Cardiac septum (tissue), 1 donor: ENCODE measurements around the gene C1orf122. TPM values are rescaled to one million over a fixed set of nuclear protein-coding genes. Genes with fewer than 3 reads are reported as not detected.

Source experiments
- DNase-seq: peaks from one replicate; pipeline ENCODE4 v3.0.0-alpha.2; 2020; ENCODE audit warnings: low spot score
- intact Hi-C: fragments of 100-400 bp; cut with DNase I; formaldehyde crosslinking; loops from one replicate; pipeline ENCODE4 v1.14.0; 2022
- total RNA-seq: library from RNA; stranded (reverse); fragmentation: NEBNext Ultra II Directional; extraction: Animal tissue kit (Norgen Biotek cat#: 25700); gene quantifications from one replicate; pipeline ENCODE4 v1.2.1, GENCODE V29; 2021
- donor health status: DM: no; HTN: no; CAD: no.

C1orf122 gene
- total RNA-seq, 1 donor from 2014 or later, result 52.1 TPM

- intact Hi-C loops, result no loop called here
- no peak for DNase-seq
Observed at GRCh38 chr1:37836788-37837187, 29.2 kb downstream of the C1orf122 start.

GRCh38 chr1:37839676-37840075, 32.1 kb downstream of the C1orf122 start:
- intact Hi-C loops, result no loop called here

GRCh38 chr1:37840711-37841110, 33.1 kb downstream of the C1orf122 start:
- no peak for DNase-seq
- intact Hi-C loops, result no loop called here

More at GRCh38 chr1:37839676-37840075, 32.1 kb downstream of the C1orf122 start:
- DNase-seq, result no peak

GRCh38 chr1:37841652-37842051, 34.1 kb downstream of the C1orf122 start:
- intact Hi-C loops, result no loop called here
- no peak for DNase-seq

- no peak for DNase-seq
- intact Hi-C loops, result no loop called here
Observed at GRCh38 chr1:37844536-37844935, 36.9 kb downstream of the C1orf122 start.

GRCh38 chr1:37845049-37845646, 37.6 kb downstream of the C1orf122 start:
- DNase-seq, result no peak
- intact Hi-C loops, result no loop called here

- DNase-seq, result no peak
- intact Hi-C loops, result no loop called here
Observed at GRCh38 chr1:37845786-37846185, 38.2 kb downstream of the C1orf122 start.

GRCh38 chr1:37846647-37847339, 39.2 kb downstream of the C1orf122 start:
- intact Hi-C loops, result no loop called here
- DNase-seq, result no peak

GRCh38 chr1:37849480-37849879, 41.9 kb downstream of the C1orf122 start:
- intact Hi-C loops, result no loop called here
- DNase-seq, result no peak

- no peak for DNase-seq
- intact Hi-C loops, result no loop called here
Observed at GRCh38 chr1:37850352-37850955, 42.9 kb downstream of the C1orf122 start.

- DNase-seq, result no peak
- intact Hi-C loops, result no loop called here
Observed at GRCh38 chr1:37851262-37851661, 43.7 kb downstream of the C1orf122 start.

GRCh38 chr1:37851782-37852210, 44.2 kb downstream of the C1orf122 start:
- no peak for DNase-seq
- intact Hi-C loops, result no loop called here

GRCh38 chr1:37853157-37853556, 45.6 kb downstream of the C1orf122 start:
- intact Hi-C loops, result no loop called here

GRCh38 chr1:37854406-37854805, 46.8 kb downstream of the C1orf122 start:
- intact Hi-C loops, result no loop called here
- DNase-seq, result no peak

More at GRCh38 chr1:37853157-37853556, 45.6 kb downstream of the C1orf122 start:
- DNase-seq, result no peak

Other genes starting within 250 kb of the C1orf122 start
- 24.1 TPM for gene GNL2, start 211.9 kb upstream of the C1orf122 start, total RNA-seq
- not detected for gene RSPO1, start 172.9 kb upstream of the C1orf122 start, total RNA-seq
- gene CDCA8, start 115.3 kb upstream of the C1orf122 start, total RNA-seq, result 0.27 TPM
- not detected for gene EPHA10, start 42.7 kb upstream of the C1orf122 start, total RNA-seq
- gene MANEAL, start 13.9 kb upstream of the C1orf122 start, total RNA-seq, result 2.1 TPM
- 6.3 TPM for gene YRDC, start 418 bp downstream of the C1orf122 start, total RNA-seq
- 16.0 TPM for gene MTF1, start 51.8 kb downstream of the C1orf122 start, total RNA-seq
- gene INPP5B, start 139.3 kb downstream of the C1orf122 start, total RNA-seq, result 13.7 TPM
- gene SF3A3, start 182.2 kb downstream of the C1orf122 start, total RNA-seq, result 30.9 TPM
- gene FHL3, start 197.7 kb downstream of the C1orf122 start, total RNA-seq, result 9.8 TPM
- gene UTP11, start 204.9 kb downstream of the C1orf122 start, total RNA-seq, result 29.8 TPM
- not detected for gene POU3F1, start 239.0 kb downstream of the C1orf122 start, total RNA-seq